GDM1 (cell line): ENCODE measurements around the gene FBXO2.

Source experiments
- DNase-seq: peaks from one replicate; lab custom pipeline; 2025; lab: John Stamatoyannopoulos, UW

The FBXO2 gene

GRCh38 chr1:11682287-11682771 is 28.1 kb upstream of the FBXO2 start:
- DNase-seq: no peak

GRCh38 chr1:11681071-11681771 is 27.0 kb upstream of the FBXO2 start, which contains the start of gene MAD2L2:
Gene MAD2L2, minus strand, starts transcription at chr1:11681148. Its CDS starts 547 bp downstream, at chr1:11680601.
- DNase-seq: peak; percentile 81

GRCh38 chr1:11680270-11681070 is 26.2 kb upstream of the FBXO2 start:
- no peak for DNase-seq

GRCh38 chr1:11678442-11678841 is 24.2 kb upstream of the FBXO2 start:
- no peak for DNase-seq

GRCh38 chr1:11676386-11677103 is 22.3 kb upstream of the FBXO2 start:
- no peak for DNase-seq

- DNase-seq: no peak
Measured at GRCh38 chr1:11675325-11675724, 21.1 kb upstream of the FBXO2 start.

- no peak for DNase-seq
Measured at GRCh38 chr1:11674488-11674887, 20.3 kb upstream of the FBXO2 start.

GRCh38 chr1:11673089-11673769 is 19.0 kb upstream of the FBXO2 start:
- no peak for DNase-seq

- DNase-seq: no peak
Measured at GRCh38 chr1:11671544-11672286, 17.5 kb upstream of the FBXO2 start.

GRCh38 chr1:11671205-11671543 is 16.9 kb upstream of the FBXO2 start:
- no peak for DNase-seq

GRCh38 chr1:11670747-11671146 is 16.5 kb upstream of the FBXO2 start:
- no peak for DNase-seq

GRCh38 chr1:11668516-11668915 is 14.3 kb upstream of the FBXO2 start:
- DNase-seq: no peak

GRCh38 chr1:11664336-11665065 is 10.3 kb upstream of the FBXO2 start:
- no peak for DNase-seq

GRCh38 chr1:11661103-11661502 is 6.9 kb upstream of the FBXO2 start:
- no peak for DNase-seq

- DNase-seq: no peak
Measured at GRCh38 chr1:11659748-11660147, 5.5 kb upstream of the FBXO2 start.

GRCh38 chr1:11658542-11658941 is 4.3 kb upstream of the FBXO2 start:
- DNase-seq: no peak

GRCh38 chr1:11657654-11658053 is 3.4 kb upstream of the FBXO2 start:
- no peak for DNase-seq

GRCh38 chr1:11654939-11655808 is 945 bp upstream of the FBXO2 start:
- DNase-seq: no peak

- DNase-seq: no peak
Measured at GRCh38 chr1:11653861-11654136, 430 bp downstream of the FBXO2 start.
